Stimulated activated naive CD8-positive, alpha-beta T cell treated with anti-CD3 and anti-CD28 coated beads, Interleukin-15, Interleukin-2, amounts not matched to agents 100 U/mL and 50 U/mL, for 24 hours (primary cell): ENCODE data around the gene WDR46.

Experiments
- ATAC-seq: fragments of 150-1000 bp; cut with Tn5 transposase; one replicate; pipeline ENCODE4 v1.10.0; 2021
- DNase-seq: peaks from one replicate; pipeline ENCODE4 v3.0.0; 2021

WDR46 gene

DNA sequence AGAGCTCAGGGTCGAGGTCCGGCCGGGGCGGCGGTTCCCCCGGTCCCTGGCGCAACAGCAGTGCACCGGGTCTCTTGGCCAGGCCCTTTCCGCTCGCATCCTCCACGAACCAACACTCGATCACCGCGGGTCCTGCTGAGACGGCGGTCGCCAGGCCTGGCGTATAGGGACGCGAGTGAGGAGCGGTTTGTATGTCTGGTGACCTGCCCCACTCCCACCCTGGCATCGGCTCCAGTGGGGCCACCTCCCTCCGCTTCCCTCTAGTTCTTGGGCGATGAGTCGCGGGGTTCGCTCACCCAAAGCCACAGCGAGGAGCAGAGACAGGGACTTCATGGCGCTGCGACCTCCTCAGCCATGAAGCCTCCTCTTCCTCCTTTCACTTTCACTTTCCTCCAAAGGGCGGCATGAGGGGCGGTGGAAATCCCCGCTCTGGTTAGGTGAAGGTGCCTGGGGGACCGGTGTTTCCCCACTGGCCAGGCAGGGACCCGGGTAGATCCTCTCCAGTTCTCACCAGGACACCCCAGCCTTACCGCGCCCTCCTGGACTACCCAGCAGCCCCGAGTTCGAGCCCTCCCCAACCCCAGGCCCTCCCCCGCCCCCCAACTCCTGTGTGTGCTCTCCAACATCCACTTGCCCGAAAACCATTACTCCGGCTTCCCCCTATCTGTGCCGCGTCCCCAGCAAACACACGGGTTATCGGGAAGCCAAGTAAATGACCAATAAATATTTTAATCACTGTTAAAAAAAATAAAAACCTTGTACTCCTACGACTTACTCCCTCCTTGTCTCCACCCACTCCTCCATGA lies 24.9 kb upstream of the WDR46 start, which contains the start of gene TAPBP:
TSS of gene TAPBP (minus strand) at position 370 of the 806 bp plus-strand sequence. CDS start at position 333, 37 bp downstream.
- peak; percentile 89 for DNase-seq
- peak; percentile 73 for ATAC-seq

GRCh38 chr6:33313105-33313708 lies 24.2 kb upstream of the WDR46 start:
- DNase-seq = peak; percentile 71
- no peak for ATAC-seq

DNA sequence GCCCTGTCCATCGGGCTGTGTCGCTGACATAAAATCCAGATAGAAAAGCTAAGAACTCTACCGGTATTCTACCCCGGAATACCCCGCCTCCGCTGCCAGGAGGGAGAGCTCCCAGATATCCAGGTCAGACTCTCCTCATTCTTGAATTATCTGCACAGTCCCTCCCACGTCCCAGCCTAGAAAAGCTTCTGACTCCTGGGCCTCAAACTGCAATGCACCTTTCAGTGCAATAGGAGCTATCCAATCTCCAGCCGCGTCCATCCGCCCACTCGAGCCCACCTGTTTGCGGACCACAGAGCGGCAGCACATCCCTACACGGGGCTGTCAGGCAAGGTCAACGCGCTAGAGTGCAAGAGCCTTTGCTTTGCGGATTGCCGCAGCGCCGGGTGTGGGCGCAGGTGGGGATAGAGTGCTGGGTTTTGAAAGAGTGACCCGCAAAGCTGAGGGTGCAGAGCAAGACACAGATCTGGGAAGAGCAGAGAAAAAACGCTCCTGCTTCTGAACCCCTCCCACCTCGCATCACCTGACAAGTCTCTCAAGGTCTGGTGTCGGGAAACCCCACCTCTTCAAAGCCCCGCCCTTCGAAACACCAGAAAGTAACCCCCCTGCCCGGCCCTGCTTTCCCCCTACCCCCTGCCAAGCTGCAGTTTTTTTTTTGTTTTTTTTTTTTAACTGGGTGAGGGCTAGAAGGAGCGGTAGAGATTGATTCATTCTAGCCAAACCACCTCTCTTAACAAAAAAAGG lies 23.5 kb upstream of the WDR46 start:
- ATAC-seq (peak; percentile 17), DNase-seq (peak; percentile 81)

- ATAC-seq = no peak
- DNase-seq = no peak
Observed at GRCh38 chr6:33306356-33306755, 17.3 kb upstream of the WDR46 start.

- DNase-seq (no peak), ATAC-seq (no peak)
Observed at GRCh38 chr6:33305052-33305451, 16.0 kb upstream of the WDR46 start.

DNA sequence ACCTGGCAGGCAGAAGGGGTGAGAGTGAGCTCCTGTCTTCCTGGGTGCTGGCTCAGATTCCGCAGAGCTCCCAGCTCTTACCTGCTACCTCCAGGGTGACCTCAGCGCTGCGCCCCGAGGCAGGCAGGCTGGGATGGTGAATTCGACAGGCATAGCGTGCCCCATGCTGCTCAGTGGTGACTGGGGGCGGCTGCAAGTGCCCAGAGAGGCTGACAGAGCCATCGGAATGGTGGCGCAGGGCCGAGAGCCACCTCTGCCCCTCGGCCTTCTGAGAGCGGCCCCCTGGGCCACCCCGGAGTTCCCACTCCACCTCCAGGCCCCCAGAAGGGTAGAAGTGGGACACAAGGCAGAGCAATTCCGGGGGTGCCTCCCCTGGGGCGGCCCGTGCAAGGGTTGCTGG lies 15.2 kb upstream of the WDR46 start:
- ATAC-seq (no peak), DNase-seq (no peak)

GRCh38 chr6:33301877-33302276 lies 12.8 kb upstream of the WDR46 start:
- no peak for ATAC-seq
- no peak for DNase-seq

- ATAC-seq (peak; percentile 87), DNase-seq (peak; percentile 96)
Observed at GRCh38 chr6:33299237-33299944, 10.4 kb upstream of the WDR46 start.

GRCh38 chr6:33298773-33299236 lies 9.8 kb upstream of the WDR46 start, which contains the start of gene RGL2:
Gene RGL2, minus strand, starts transcription at chr6:33298942. Its CDS starts 332 bp downstream, at chr6:33298610.
- peak; percentile 12 for ATAC-seq
- DNase-seq = peak; percentile 74

DNA sequence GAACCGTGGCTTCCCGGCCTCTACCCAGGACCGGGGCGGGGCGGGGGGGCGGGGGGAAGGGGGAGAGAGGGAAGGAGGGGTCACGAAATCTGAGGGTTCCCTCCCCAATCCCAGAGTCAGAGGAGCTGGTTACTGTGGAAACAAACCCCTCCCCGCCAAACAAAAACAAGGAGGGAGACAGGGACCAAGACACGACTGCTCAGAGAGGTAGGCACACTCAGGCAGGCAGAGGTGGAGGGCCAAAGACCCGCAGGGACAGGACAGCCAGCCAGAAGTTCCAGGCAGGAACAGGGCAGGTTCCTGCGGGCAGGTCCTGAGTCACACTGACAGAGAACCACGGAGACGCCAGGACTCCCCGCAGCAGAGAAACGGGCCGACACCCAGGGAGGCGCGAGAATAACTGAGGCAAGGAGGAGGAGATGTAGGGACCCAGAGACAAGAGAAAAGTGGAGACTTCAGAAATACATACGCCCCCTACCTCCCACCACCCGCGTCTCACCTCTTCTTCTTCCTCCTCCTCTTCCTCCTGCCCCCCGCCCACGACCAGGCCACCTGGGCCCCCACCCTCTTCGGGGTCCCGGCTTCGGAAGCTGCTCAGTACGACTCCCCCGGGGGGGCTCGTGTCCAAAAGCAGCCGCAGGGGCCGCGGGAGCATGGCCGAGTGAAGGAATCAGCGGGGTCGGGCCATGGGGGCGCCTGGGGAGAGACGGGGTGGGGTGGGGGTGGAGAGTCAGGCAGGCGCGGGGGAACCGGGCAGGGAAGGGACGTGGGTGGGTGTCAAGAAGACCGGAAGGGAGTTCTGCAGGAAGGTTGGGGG lies 9.1 kb upstream of the WDR46 start:
- DNase-seq (peak; percentile 69), ATAC-seq (peak; percentile 30)

DNA sequence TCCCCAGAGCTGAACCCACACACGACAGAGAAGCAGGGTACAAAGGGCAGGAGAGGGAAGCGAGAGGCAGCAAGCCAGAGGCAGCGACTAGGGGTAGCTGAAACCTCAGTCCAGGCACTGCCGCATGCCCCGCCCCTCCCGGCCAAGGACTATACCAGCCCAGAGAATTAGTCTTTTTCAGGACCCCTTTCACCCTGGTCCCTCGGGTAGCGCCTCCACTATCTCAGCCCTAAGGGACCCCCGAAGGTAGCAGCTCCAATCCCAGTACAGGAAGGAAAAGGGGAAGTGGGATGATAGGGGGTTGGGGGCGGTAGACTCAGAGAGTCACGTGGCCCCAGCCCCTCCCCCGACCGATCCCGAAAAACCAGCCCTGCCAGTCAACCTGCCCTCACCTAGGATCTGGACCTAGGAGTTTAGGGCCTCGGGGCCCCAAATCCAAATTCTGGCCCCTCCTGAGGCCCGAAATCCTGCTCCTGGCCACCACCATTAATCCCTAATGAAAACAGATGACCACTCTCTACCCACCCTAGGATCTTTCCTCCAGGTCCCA lies 8.4 kb upstream of the WDR46 start:
- DNase-seq (no peak), ATAC-seq (no peak)

DNA sequence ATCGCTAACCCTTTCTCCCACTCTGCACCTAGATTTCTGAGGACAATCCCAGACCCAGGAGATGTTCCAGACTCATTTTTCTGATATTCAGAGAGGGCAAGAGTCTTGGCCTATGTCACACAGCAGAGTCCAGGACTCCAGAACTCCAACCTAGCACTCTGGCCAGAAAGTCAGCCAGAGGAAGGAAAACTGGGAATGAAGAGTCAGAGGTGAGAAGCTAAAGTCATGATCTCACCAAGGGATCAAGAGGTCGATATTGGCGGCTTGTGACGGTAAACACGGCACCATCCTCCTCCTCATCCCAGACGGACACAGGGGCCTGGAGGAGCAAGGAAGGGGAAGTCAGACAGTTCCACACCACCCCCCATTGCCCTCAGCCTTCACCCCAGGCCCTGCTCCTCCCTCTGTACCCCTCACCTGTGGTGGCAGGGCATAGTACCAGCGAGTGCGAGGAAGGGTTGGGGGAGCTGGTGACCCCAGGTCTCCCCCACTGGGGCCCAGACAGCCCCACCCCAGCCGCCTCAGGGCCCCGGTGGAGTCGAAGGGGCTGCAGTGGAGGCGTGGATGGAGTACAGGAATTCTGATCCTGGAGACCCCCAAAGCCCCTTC lies 7.9 kb upstream of the WDR46 start:
- ATAC-seq (no peak), DNase-seq (no peak)

- DNase-seq = no peak
Observed at GRCh38 chr6:33295621-33296369, 6.8 kb upstream of the WDR46 start.

GRCh38 chr6:33294086-33294823 lies 5.2 kb upstream of the WDR46 start:
- ATAC-seq = no peak
- DNase-seq = no peak

More at GRCh38 chr6:33295621-33296369, 6.8 kb upstream of the WDR46 start:
- ATAC-seq = no peak

DNA sequence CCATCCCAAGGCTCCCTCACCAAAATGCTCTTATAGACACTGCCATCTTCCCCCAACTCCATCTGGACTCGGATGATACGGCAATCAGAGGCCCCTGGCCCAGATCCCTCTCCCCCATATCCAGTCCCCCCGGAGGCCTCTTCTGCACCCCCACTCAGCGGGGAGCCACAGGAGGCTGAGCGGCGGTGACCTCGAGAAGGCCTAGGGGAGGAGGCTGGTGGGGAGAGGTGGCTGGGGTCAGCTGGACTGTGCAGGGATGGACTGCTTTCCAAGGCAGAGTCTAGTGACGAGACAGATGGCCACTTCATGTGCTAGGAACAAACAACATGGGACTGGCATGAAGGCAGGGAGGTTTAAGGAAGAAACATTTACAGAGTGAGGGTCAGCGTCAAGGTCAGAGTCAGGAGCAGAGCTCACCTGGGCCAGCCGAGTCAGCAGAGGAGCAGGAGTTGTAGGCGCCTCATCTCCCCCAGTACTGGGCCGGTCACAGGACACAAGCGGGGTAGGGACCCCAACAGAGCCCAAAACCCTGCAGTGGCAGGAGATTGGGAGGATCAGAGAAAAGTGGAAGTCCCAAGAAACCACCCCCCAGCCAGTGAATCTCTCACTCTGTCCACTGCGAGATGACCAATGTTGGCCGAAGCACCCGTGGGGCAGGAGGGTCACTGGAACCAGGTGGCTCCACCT lies 4.1 kb upstream of the WDR46 start:
- ATAC-seq (no peak), DNase-seq (no peak)

- DNase-seq = no peak
- no peak for ATAC-seq
Observed at GRCh38 chr6:33290459-33290858, 1.4 kb upstream of the WDR46 start.

DNA sequence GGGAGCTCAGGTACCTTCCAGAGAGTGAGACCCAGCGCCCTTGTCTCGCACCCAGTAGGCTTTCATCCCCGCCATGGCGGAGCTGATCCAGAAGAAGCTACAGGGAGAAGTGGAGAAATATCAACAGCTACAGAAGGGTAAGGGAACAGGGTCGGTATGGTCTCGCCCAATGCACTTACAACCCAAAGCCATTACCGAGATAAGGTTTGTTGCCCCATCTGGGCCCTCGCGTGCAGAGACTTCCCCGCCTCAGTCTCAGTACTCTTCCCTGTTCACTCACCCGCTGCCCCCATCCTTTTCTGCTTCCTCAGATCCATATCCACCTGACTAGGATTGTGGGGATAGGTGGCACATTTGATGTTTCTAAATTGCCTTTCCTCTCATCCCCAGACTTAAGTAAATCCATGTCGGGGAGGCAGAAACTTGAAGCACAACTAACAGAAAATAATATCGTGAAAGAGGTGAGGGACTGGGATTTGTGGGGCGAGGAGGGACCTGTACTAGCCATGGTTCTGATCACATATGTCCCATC lies 811 bp upstream of the WDR46 start:
- ATAC-seq (no peak), DNase-seq (no peak)
